Peyer's patch (tissue), 4 donors: Measurements from ENCODE around the gene MACROD2. TPM values are rescaled to one million over a fixed set of nuclear protein-coding genes. Genes with fewer than 3 reads are reported as not detected.

Experiments
- DNase-seq, 3 donors: peaks; one replicate each; pipeline ENCODE4 v3.0.0-alpha.2; 2017 to 2019
- H3K27ac ChIP-seq, 4 donors: fragments of 200-600 bp; sonication (generic); one replicate each; pipeline ENCODE4 v1.5.1; 2016 to 2019
- H3K27me3 ChIP-seq, 2 donors: fragments of 200-600 bp; sonication (generic); one replicate each; pipeline ENCODE4 v1.5.1; 2019
- H3K36me3 ChIP-seq, 3 donors: fragments of 200-600 bp; sonication (generic); one replicate each; pipeline ENCODE4 v1.5.1; 2016 to 2019
- H3K4me1 ChIP-seq, 4 donors: fragments of 200-600 bp; sonication (generic); one replicate each; pipeline ENCODE4 v1.5.1; 2016 to 2019
- H3K4me3 ChIP-seq, 4 donors: fragments of 200-600 bp; sonication (generic); 1 replicate in 3 of 4; 2 replicates in 1 of 4; pipeline ENCODE4 v1.5.1; 2016 to 2019; ENCODE audit warnings: mild to moderate bottlenecking in 1 of 4
- H3K9me3 ChIP-seq, 4 donors: fragments of 200-600 bp; sonication (generic); one replicate each; pipeline ENCODE4 v1.5.1; 2016 to 2019; ENCODE audit warnings: mild to moderate bottlenecking in 1 of 4
- CTCF ChIP-seq, 6 experiments: fragments of 450-650 bp in 4 of 6; fragments of 200-600 bp in 2 of 6; sonication (generic) in 1 of 6; IDR thresholded peaks; one replicate each; pipeline ENCODE4 v1.5.1; 2017 to 2019; ENCODE audit warnings: antibody characterized with exemption in 6 of 6, mild to moderate bottlenecking in 3 of 6, moderate library complexity in 1 of 6
- POLR2A ChIP-seq, 2 donors: fragments of 450-650 bp; IDR thresholded peaks; one replicate each; pipeline ENCODE4 v1.5.1; 2017; ENCODE audit warnings: antibody characterized with exemption in 2 of 2, mild to moderate bottlenecking in 2 of 2, moderate library complexity in 2 of 2
- total RNA-seq, 4 donors: library from RNA; depleted of rRNA; stranded (reverse); fragments of >200 nt; gene quantifications; one replicate each; pipeline ENCODE4 v1.1.0, GENCODE V29; 2016

Gene MACROD2
- total RNA-seq, 4 donors from 2014 or later = 2.5 to 10.7 (median 6.5) TPM

- TF ChIP-seq CTCF (IDR thresholded peaks at IDR 0.05) (no peak), POLR2A (IDR thresholded peaks at IDR 0.05) (no peak)
- DNase-seq = no peak
Measured at GRCh38 chr20:15756754-15757115, 1761.4 kb downstream of the MACROD2 start.

GRCh38 chr20:15759594-15759993, 1764.3 kb downstream of the MACROD2 start:
- Histone ChIP-seq H3K4me3 (no peak overlapping the region), H3K36me3 (no peaks in the 10 kb centered on the region), H3K27ac (no peak overlapping the region), H3K4me1 (no peaks in the 10 kb centered on the region), H3K27me3 (no peaks in the 10 kb centered on the region), H3K9me3 (no peaks in the 10 kb centered on the region)
- DNase-seq = no peak
- no peak for TF ChIP-seq POLR2A (IDR thresholded peaks at IDR 0.05)
- no peak for TF ChIP-seq CTCF (IDR thresholded peaks at IDR 0.05)

More at GRCh38 chr20:15756754-15757115, 1761.4 kb downstream of the MACROD2 start:
- H3K27ac ChIP-seq = no peak overlapping the region
- no peaks in the 10 kb centered on the region for H3K9me3 ChIP-seq
- no peaks in the 10 kb centered on the region for H3K4me1 ChIP-seq
- H3K27me3 ChIP-seq = no peaks in the 10 kb centered on the region
- no peaks in the 10 kb centered on the region for H3K36me3 ChIP-seq
- no peak overlapping the region for H3K4me3 ChIP-seq

- no peaks in the 10 kb centered on the region for H3K27me3 ChIP-seq
- TF ChIP-seq CTCF (IDR thresholded peaks at IDR 0.05) (no peak), POLR2A (IDR thresholded peaks at IDR 0.05) (no peak)
- H3K4me3 ChIP-seq = no peak overlapping the region
- no peak for DNase-seq
- H3K27ac ChIP-seq = no peak overlapping the region
- no peaks in the 10 kb centered on the region for H3K36me3 ChIP-seq
- no peaks in the 10 kb centered on the region for H3K4me1 ChIP-seq
- H3K9me3 ChIP-seq = no peaks in the 10 kb centered on the region
Measured at GRCh38 chr20:15760001-15760621, 1764.8 kb downstream of the MACROD2 start.

- Histone ChIP-seq H3K27me3 (no peaks in the 10 kb centered on the region), H3K4me1 (no peaks in the 10 kb centered on the region), H3K4me3 (no peak overlapping the region), H3K27ac (no peak overlapping the region), H3K36me3 (no peaks in the 10 kb centered on the region), H3K9me3 (no peaks in the 10 kb centered on the region)
- DNase-seq = no peak
- TF ChIP-seq POLR2A (IDR thresholded peaks at IDR 0.05) (no peak), CTCF (IDR thresholded peaks at IDR 0.05) (no peak)
Measured at GRCh38 chr20:15763366-15763765, 1768.0 kb downstream of the MACROD2 start.

GRCh38 chr20:15767586-15767985, 1772.3 kb downstream of the MACROD2 start:
- Histone ChIP-seq H3K4me3 (no peak overlapping the region), H3K36me3 (no peaks in the 10 kb centered on the region), H3K27ac (no peak overlapping the region), H3K9me3 (no peaks in the 10 kb centered on the region), H3K4me1 (no peaks in the 10 kb centered on the region), H3K27me3 (no peaks in the 10 kb centered on the region)
- DNase-seq = no peak
- TF ChIP-seq POLR2A (IDR thresholded peaks at IDR 0.05) (no peak), CTCF (IDR thresholded peaks at IDR 0.05) (no peak)
